Stimulated activated naive CD8-positive, alpha-beta T cell treated with anti-CD3 and anti-CD28 coated beads, Interleukin-15, Interleukin-2, amounts not matched to agents 100 U/mL and 50 U/mL, for 24 hours (primary cell): Measurements from ENCODE around the gene FAM13A.

Source experiments
- ATAC-seq: fragments of 150-1000 bp; cut with Tn5 transposase; one replicate; pipeline ENCODE4 v1.10.0; 2021
- DNase-seq: peaks from one replicate; pipeline ENCODE4 v3.0.0; 2021

The FAM13A gene

DNA sequence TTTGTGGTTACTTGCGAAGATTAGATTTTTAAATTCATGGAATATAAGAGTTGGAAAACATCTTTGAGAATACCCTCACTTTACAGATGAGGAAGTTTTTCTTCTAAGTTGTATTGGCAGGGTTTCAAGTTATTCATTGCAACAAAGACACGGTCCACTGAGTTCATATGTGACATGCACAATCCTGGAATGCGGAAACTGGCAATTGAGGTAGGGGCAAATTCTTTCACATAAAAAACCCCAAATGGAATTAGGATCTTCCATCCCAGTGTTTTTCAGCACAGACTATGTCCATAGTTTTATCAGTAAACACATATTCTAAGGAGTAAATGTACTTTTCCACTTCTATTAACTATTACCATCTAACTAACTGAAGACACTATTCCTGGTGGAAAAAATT is 277.6 kb downstream of the FAM13A start:
- DNase-seq (no peak), ATAC-seq (no peak)

DNA sequence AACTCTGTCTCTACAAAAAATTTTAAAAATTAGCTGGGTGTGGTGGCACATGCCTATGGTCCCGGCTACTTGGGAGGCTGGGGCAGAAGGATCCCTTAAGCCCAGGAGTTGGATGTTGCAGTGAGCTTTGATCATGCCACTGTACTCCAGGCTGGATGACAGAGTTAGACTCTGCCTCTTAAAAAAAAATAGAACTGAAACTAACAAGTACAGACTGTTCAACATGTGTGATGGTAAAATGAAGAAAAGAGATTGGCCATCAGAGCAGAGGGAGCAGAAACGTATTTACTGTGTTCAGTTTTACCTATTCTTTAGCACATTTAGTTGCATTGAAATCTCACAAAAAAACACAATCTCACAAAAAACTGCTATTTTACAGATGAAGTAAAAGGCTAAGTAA is 281.5 kb downstream of the FAM13A start:
- ATAC-seq (no peak), DNase-seq (no peak)

DNA sequence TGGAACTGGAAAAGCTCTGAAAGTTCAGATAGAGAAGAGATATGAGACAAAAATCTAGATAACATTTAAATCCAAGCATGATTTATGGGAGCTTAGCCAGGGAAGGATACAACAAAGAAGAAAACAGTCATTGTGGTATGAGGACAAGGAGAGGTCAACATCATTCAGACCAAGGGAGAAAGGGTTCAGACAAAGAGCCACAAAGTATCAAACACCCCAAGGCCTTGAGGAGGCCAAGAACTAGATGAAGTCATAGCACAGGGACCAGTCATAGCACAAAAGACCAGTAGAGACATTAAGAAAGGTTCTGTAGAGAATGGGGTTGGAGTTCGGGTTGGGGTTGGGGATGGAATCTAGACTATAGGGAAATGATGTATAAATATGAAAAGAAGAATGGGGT is 282.0 kb downstream of the FAM13A start:
- DNase-seq (no peak), ATAC-seq (no peak)

DNA sequence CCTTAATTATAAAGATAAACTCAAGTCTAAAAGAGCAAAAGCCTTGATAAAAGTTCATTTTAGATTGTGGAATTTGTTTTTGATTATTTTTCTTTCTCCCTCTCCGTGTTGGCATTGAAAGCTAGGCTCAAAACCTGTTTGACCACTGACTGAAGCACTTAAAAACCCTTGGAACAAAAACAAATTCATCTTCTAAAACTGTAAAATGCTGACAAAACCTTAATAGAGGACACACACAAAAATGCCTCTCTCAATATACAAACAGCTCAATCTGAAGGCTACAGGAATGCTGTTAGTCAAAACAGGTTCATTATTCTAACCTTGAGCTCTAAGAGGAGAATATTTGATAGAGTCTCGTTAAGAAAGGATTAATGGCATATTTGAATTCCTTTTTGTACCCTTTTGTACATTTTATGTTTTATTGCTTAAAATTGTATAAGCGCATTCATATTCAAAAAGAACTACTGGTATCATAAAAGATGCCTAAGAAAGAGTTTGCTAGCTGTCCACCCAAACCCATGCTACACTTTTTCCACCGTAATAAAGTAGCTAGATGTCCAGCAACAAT is 285.0 kb downstream of the FAM13A start:
- ATAC-seq, result no peak
- no peak for DNase-seq

DNA sequence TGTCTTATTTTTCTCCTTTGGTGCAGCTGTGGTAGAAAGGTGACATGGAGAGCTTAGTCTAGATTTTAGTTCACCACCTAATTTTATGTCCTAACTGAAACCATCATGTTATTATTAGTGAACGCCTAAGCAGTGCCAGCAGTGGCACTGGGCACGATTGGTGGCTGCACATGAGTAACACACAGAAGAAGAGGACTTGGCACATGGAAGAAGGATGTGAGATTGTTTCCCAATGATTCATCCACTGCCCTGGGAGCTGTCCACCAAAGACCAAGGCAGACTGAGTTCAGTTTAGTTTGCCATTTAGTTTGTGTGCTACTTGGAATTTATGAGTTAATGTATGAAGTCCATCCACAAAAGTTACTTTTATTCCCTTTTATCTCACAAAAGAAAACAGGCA is 291.3 kb downstream of the FAM13A start:
- DNase-seq (no peak), ATAC-seq (no peak)

DNA sequence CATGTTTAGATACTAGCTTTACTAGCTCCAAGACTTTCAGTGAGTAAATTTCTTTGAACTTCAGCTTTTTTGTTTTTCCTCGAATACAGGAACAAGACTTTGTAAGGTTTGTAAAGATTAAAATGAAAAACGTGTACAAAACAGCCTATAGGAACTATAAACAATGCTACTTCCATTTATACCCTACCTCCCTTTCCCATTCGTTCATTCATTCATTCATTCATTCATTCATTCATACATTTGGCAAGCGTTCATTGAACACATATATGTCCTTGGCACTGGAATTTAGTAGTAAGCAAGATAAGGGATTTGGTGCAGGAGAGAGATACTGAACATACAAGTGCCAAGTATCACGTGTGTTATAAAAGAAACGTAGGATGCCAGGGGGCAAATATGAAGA is 293.9 kb downstream of the FAM13A start:
- no peak for DNase-seq
- ATAC-seq, result no peak

DNA sequence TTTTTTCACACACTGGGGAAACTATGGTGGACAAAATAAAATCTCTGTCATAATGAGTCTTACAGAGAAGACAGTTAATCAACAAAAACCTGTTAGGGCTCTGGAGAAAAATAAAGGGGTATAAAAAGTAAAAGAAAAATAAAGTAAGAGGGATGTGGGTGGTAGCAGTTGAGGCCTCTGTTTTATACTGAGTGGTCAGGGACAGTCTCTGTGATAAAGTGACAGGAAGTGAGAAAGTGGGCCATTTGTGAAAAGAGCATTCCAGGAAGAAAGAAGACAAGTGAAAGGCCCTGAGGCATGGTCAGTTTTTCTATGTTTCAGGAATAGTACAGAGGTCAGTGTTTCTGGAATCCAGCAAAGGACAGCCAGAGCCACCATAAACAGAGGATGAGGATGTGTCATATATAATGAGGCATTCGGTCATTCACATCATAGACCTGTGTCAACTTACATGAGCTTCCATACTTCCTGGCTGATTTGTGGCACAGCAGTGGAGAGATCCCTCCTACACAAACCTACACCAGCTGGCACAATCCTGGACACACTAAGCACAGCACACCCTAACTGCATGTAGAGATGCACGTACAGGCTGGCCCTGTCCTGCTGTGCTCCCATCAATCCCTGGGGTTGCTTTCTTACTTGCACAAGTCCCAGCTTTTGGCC is 295.0 kb downstream of the FAM13A start:
- no peak for DNase-seq

DNA sequence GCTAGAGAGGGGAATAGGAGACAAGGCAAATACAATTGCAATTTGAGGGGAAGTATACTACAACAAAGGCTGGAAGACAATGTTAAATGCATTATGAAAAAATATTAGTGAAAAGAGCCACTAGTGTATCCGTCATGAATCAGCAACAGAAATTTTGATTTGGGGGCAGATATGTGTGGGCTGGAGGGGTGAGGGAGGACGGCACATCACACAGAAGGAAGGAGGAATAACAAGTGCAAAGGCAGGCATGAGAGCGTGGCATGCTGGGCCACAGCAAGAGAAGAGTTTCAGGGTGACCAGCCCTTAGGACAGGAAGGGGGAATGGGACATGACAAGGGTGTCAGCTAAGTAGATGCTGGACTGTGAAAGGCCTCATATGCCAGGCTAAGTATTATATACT is 295.6 kb downstream of the FAM13A start:
- ATAC-seq, result no peak

More for the DNA sequence above, 295.0 kb downstream of the FAM13A start:
- ATAC-seq, result no peak

DNA sequence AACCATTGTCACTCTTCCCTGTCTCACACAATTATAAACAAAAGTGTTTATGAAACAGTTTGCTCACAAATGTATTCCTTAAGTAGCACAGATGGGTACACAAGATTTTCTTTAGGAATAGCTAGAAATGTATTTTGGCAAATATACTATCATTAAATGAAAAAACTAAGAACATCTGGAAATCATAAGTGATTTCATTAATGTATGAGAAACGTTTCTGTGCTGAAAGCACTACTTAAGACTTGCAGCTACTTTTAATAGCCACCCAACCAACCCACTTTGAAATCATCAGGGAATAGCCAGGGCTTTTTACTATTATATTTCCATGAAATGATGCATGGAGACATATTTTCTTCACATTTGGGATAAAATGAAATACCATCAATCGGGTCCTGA is 297.1 kb downstream of the FAM13A start:
- DNase-seq, result no peak
- no peak for ATAC-seq

More for the DNA sequence above, 295.6 kb downstream of the FAM13A start:
- no peak for DNase-seq

DNA sequence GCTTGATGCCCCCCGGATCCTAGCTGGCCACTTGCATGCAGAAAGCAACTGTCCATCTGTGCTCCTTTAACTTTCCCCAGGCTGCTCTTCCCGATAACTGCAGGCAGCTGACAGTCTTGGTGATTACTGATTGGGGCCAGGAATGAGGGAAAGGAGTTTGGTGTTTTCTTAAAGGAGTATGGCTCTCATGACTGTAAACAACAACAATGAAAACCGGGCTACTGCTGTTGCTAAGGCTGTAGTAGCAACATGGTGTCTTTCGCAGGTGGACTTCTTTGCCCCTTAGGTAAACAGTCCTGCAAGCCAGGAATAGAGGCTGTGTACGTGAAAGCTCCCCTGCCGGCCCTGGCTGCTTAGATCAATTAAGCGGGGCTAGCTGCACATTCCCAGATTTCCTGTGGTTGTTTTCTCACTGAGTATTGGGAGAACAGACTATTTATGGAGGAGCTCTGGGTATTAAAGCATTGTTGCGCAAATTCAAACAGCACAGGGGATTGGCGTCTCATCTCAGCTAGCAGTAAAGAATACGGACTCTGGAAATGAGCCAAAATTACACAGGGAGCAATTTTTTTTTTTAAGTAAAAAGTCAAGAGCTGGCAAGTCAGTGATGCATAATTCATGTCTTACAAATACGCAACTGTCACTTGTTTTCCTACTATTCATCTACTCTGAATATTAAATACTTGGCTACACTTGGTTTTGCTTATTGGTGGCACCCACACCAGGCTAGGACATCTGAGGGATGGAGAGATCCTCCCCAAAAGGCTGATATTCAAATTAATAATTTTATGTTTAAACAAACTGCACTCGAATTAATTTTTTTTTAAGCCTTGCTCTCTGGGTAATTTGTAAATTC is 297.7 kb downstream of the FAM13A start:
- ATAC-seq (no peak), DNase-seq (no peak)

DNA sequence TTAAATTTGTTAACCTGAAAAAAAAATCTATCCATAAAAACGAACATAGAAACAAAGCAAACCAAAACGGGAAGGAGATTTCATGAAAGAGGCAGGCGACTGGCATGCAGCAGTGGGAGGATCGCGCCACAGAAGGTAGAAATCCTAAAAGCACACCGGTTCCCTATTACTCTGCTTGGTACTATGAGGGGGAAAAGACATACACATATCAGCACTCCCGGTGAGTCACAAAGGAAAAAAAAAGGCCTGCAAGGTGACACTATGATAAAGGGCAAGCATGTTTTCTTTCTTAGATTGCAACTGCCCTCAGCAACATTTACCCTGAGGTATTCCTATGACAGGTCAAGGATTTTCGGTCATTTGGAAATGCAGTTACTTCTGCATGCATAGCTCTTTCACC is 298.7 kb downstream of the FAM13A start:
- ATAC-seq, result no peak
- no peak for DNase-seq

DNA sequence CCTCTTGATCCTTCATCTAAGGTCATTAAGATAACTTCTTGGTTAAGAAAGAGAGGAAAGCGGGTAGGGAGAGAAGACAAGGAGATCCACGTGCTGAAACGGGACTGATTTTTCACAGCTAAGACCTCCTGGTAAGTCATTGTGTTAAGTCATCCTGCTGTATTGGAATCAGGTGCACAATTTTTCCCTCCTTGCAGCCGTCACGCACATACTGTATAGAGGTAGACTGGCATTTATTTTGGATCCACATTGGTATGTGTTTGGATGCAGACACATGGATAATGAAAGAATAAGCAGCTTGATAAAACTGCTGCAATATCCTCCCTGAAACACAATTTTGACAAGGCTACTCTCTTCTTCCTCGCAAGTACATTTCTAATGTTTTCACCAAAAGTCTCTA is 299.2 kb downstream of the FAM13A start:
- DNase-seq (no peak), ATAC-seq (no peak)

DNA sequence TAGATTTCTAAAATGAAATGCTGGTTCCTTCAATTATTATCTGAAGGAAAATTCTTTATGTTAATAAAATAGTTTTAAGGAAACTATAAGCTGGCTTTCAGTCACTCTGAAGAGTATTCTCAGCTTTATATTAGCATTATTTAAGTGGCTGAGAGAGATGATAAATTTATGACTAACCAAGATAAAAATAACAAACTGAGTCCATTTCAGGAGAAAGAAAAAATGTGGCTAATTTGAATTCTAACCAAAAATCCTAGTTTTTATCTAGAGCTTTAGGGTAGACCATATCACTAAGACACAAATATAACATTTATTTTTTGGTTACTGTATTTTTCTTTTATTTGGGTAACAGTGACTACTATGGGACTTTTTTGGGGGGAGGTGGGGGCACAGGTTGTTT is 299.9 kb downstream of the FAM13A start:
- ATAC-seq, result no peak

DNA sequence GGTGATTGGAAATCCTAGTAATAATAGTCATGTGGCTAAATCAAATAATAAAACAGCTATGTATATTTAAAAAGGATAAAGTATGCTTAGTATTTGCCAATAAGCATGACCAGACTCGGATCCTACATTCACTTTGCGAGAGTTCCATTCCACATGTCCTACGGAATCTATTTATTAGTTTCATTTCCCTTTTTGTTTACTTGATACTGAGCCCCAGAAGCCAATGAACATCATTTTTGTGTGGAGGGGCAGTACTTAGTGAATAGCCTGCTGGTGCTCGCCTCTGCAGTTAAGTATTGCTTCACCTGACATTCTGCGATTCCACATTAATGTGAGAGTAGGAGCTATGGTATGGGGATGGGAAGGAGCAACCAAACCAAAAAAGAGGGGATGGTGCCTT is 300.8 kb downstream of the FAM13A start:
- no peak for ATAC-seq
- DNase-seq, result no peak

More for the DNA sequence above, 299.9 kb downstream of the FAM13A start:
- no peak for DNase-seq

DNA sequence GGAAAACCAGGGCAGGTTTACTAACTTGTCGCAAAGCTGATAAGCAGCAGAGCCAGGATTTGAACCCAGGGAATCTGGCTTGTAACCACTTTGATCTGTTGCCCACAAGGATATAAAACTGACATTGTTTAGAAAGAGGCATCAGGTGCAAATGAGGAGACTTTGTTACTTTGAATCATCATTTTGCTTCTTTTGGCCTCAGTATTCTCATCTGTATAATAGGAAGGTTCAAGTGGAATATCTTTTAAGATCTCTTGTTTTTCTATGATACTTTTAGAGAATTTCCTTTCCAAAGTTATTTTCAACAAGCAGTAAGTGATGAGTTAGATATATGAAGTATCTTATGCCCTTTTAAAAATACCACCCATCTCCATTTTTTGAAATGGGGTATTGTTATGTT is 301.5 kb downstream of the FAM13A start:
- DNase-seq, result no peak

DNA sequence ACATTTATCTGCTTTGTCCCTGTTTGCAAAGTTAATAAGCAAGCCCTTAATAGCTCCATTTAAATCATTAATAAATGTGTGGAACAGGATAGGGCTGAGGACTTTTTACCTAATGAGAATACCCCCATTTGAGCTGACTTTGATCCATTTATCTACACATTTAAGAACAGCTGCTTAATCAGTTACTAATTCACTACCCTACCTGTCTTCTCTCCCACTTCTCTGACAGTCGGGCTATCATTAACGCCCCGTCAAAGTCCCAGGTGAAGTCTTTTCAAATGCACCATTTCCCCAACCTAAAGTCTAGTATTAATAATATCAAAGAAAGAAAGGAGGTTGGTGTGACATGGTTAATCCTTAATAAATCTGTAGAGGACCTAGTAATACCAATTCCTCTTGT is 302.2 kb downstream of the FAM13A start:
- no peak for ATAC-seq
- no peak for DNase-seq

More for the DNA sequence above, 301.5 kb downstream of the FAM13A start:
- ATAC-seq, result no peak

DNA sequence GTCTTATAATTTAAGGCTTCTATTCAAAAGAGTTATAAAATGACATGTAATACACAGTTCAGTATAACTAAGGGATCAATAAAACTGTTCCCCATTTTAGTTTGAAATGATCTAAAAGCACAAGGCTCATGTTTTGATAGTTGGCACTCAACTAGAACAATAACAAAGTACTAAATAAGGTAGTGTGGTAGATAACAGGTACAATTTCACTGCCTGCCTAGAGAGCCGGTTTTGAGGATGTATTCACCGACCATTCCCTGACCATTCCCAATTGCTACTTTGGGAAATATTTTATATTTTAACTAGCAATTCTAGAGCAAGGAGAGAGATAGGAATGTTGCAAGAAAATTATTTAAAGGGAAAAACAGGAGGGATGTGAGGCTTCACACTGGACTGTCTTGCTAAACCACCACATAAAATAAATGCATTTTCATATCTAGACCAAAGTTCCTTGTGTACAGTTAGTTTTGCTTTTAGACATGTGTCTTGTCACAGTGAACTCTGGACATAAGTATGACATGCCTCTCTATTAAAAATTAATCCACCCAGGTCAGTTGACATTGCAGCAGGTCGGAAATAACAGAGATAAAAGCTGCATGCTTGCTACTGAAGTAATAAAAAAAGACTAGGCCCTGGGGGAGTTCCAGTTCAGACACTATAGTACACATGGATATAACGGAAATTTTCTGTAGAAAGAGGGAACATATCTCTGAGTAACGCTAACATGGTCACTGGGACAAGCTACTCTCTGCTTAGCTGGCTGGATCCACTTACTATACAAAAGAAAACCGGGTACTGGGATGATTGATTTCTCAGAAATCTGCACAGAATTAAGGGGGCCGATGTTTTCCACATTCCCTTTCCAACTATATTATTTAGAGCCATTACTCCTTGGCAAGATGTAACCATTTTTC is 303.1 kb downstream of the FAM13A start:
- DNase-seq, result no peak
- ATAC-seq, result no peak

DNA sequence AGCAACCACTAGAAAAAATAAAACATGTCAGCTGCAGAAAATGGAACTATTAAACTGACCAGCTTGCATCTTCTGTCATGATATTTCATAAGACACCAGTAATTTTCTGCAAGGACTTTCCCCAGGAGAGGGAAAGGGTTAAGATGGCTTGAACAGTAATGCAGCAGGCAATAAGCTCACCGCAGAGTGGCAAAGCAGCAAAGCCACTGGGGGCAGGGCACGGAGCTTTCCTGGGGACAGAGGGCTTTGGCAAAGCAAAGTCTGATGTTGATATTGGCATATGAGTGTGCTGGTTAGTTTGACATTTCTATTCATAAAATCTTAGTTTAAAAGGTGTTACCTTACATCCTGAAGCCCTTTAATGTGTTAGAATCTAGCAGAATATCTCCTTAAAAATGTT is 304.2 kb downstream of the FAM13A start:
- no peak for DNase-seq
- no peak for ATAC-seq

DNA sequence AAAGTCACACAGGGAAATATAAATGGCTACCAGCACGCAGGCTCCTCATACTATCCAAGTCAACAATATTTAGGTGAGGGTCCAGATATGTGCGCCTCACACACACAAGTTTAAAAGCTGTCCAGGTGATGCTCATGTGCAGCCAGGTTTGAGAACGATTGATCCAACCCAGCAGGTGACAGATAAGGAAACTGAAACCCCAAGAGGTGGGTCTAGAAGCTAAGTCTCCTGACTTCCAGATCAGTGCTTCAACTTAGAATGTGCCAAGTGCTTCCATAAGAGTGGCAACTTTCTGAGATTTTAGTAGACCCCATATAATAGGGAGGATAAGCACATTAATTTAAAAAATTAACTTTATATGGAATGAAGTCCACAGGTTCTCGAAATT is 304.9 kb downstream of the FAM13A start:
- ATAC-seq (no peak), DNase-seq (no peak)

DNA sequence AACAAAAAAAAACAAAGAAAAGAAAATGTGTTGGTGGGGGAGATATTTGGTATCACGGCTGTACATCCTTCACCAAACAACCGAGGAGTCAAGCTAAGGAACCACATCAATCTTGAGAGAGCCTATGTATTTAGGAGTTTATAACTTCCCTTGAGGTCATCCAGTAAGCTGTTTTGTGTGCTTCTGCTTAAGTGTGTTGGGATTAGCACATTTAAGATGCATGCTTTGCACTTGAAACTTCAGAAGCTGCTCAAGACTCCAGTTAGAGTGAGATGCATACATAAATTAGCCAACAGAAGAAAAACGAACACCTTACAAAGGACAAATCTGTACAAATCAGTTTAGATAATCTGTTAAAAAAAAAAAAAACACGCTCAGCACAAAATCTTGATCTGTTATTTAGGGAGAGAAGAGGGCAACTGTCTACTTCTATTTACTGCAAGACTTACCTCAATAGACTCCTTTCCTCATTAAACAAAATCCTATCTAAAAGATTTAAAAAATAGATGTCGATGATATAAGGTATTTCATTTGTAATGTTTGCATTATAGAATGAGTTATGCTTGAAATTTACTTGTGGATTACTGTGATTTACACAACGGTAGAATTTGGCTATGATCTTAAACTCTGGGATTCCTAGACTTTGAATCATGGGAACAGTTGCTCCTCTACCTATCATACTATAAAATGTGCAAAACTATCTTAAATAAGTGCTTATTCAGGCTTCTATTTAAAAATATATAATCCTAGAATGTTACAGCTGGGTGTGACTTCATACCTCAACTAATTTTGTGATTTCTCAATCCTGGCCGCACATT is 305.5 kb downstream of the FAM13A start:
- ATAC-seq (no peak), DNase-seq (no peak)

DNA sequence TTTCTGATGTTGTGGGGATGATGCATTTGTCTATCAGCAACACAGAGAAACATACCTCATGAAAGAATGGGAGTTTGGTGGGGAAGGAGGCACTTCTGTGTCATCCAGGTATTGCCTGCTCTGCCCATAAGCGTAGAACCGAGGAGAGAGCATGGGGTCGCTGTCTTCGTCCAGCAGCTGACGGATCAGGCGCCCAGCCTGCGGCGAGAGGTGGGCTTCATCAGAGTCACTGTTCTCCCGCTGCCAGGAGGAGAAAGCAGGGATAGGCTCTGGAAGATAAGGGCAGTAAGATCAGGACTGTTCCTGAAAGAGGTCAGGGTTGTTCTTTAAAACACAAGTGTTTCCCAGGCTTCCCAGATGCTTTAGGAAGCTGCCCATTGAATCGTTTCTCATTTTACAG is 306.6 kb downstream of the FAM13A start:
- DNase-seq, result no peak
- no peak for ATAC-seq

DNA sequence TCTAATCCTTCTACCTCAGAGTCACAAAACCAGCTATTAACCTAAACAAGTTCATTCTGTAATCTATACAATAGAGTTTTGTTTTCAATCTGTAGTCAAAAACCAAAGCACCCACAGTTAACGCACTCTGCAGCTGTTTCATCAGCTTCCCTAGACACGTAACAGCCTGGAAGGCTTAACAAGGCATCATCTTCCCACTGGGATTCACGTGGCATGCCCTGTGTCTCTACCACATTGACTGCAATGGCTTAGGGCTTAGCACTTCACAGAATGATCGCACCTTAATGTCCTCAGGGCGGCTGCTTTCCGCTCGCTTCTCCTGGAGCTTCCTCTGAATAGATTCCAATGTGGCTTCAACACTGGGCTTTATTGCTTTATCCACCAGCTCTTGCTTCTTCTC is 309.6 kb downstream of the FAM13A start:
- DNase-seq (no peak), ATAC-seq (no peak)
